Left ventricle myocardium superior (tissue), 1 donor: Measurements from ENCODE around the gene KRTAP1-3. TPM values are rescaled to one million over a fixed set of nuclear protein-coding genes. Genes with fewer than 3 reads are reported as not detected.
"Not testable (repeated sequence)": the region's sequence is repeated elsewhere in the genome, so short reads cannot be mapped to it uniquely, and the experiment has no call there.

Experiments
- ATAC-seq: fragments of 200-7000 bp; cut with Tn5 transposase; one replicate; pipeline ENCODE4 v1.9.1; 2020; ENCODE audit warnings: mild to moderate bottlenecking, moderate library complexity
- DNase-seq: peaks from one replicate; pipeline ENCODE4 v3.0.0-alpha.2; 2020
- intact Hi-C: fragments of 100-400 bp; cut with micrococcal nuclease; formaldehyde crosslinking; loops from one replicate; pipeline ENCODE4 v1.11.0; 2022
- total RNA-seq: library from RNA; stranded (reverse); fragmentation: NEBNext Ultra II Directional; extraction: Animal tissue kit (Norgen Biotek cat#: 25700); gene quantifications from one replicate; pipeline ENCODE4 v1.2.1, GENCODE V29; 2021
- donor health status: DM: no; HTN: yes; CAD: no; lungs with severe emphysema.

Gene KRTAP1-3
- total RNA-seq, 1 donor from 2014 or later, result not detected

DNA sequence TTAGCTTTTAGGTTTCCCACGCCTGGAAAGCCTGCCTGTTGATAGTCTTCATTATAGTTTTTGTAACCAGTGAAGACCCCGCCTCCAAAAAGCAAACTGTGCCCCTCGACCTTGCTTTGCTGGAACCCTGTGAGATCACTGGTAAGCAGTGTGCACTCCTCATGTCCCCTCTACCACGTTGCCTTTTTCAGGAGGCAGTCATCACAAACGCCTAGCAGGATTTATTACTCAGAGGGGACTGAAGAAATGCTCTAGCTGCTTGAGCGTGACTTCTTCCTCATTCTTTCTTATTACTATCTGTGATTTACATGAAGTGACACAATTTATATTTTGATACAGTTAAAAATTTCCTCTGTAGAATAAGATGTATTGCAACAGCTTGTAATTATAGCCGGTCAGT, 19.2 kb downstream of the KRTAP1-3 start:
- no peak for DNase-seq
- no peak for ATAC-seq
- intact Hi-C loops, result no loop called here

- ATAC-seq (peak; percentile 64), DNase-seq (no peak)
- intact Hi-C loops, result no loop called here
Observed at GRCh38 chr17:41013606-41014005, 21.1 kb downstream of the KRTAP1-3 start.

DNA sequence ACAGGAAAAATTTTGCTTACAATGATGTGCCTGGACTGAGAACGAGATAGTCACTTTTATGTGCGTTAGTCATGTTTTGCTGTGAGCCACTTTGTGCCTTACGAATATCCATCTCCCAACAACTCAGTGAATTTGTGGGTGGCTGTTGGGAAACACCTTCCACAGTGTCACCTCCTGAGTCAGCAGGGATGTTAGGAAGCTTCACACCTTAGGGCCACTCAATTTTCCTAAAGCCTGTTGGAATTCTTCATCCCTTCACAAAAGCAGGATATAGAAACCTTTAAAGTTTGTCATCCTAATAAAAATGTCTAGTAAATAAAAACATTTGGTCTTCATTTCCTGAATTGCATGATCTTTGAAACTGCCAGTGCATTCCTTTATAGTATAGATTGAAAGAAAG, 21.5 kb downstream of the KRTAP1-3 start:
- ATAC-seq, result no peak
- intact Hi-C loops, result no loop called here
- DNase-seq, result no peak

DNA sequence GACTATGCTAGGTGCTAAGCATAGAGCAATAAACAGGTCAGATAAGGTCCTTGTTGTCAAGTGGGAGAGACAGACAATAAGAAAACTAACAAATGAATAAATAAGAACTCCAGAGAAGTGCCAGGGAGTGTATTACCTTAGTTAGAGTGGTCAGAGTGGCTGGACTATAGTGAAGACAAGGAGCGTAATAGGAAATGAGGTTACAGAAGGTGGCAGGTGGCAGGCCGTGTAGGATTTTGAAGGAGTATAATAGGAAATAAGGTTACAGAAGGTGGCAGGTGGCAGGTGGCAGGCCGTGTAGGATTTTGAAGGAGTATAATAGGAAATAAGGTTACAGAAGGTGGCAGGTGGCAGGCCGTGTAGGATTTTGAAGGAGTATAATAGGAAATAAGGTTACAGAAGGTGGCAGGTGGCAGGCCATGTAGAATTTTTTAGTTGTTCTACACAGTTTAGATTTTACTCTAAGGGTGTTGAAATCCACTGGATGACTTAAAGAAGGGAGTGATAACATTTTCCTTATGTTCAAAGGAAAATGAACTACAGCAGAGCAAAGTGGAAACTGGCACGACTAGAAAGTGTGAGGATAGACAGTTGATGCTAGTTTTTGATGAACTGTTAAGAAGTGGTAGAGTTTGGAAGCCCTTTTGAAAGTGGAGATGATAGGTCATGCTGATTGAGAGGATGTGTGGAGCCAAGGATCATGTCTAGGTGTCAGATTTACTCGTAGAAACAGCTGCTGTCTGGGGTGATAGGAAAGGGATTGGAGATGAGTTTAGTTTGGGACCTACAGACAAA, 22.2 kb downstream of the KRTAP1-3 start:
- intact Hi-C loops, result no loop called here
- no peak for DNase-seq
- no peak for ATAC-seq

DNA sequence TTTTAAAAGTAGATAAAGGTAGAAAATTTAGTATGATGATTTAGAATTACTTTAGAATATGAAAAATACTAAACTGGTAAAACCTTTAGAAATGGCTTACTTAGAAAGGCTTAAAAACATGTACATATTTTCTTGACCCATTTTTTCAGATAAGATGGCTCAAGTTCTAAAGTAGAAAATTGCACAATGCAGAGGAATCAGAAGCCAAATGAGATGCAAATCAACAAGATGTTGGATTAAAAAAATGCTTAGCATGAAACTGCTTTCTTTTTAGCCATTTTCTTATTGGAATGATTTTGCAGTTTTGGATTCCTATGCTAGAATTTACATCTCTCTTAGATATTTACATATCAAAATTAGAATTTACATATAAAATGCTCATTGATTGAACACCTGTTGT, 24.2 kb downstream of the KRTAP1-3 start:
- DNase-seq (no peak), ATAC-seq (no peak)
- intact Hi-C loops, result no loop called here

GRCh38 chr17:41009936-41010335, 24.7 kb downstream of the KRTAP1-3 start:
- no peak for DNase-seq
- intact Hi-C loops, result loop anchor here (5.0 kb wide), 1 partner anchor 42 kb away; no protein-coding TSS in a partner anchor
- no peak for ATAC-seq

DNA sequence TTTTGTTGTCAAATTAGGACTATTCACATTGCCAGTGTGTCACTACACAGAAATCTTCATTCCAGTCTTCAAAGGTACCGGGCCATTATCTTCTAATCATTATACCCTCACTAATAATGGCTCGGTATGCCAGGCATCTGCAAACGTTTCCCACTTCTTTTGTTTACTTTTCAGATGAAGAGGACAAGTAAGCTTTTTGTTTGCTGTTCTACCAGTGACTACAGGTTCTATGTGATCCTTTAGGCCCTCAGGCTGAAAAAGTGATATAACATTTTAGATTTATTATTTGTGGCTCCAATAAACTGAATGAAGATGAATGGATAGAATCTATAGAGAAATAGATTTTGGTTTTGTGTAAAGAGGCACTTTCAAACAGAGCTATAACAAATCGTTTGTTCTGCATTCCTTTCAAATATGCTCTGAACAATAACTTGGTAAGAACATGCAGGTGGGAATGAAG, 25.3 kb downstream of the KRTAP1-3 start:
- ATAC-seq (no peak), DNase-seq (no peak)
- intact Hi-C loops, result loop anchor here (5.0 kb wide), 1 partner anchor 43 kb away; no protein-coding TSS in a partner anchor

DNA sequence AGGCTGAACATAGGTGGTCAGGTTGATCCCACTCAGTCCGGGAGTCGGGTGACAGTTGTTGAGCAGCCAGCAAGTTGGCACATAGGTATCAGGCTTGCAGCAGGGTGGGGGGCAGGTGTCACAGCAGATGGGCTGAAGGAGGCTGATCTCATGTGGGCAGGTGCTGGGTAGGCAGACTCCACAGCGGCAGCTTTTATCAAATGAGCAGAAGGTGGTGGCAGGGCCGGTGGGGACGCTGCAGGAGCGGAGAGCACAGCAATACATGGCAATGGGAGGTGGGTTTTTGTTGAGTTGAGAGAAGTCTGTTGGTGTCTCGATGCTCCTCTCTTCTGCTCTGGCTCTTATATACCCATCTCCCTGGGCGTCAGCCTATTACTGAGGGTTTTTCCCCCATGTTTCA, 25.9 kb downstream of the KRTAP1-3 start, which contains the start of gene KRTAP3-1:
Gene KRTAP3-1, minus strand, starts transcription at position 318 of the 400 bp plus-strand sequence. Its CDS starts 54 bp downstream, at position 264.
- intact Hi-C loops, result loop anchor here (5.0 kb wide), 1 partner anchor 43 kb away; no protein-coding TSS in a partner anchor
- ATAC-seq (no peak), DNase-seq (no peak)

- intact Hi-C loops, result no loop called here
- ATAC-seq, result no peak
- no peak for DNase-seq
Observed at GRCh38 chr17:41004397-41004796, 30.3 kb downstream of the KRTAP1-3 start.

DNA sequence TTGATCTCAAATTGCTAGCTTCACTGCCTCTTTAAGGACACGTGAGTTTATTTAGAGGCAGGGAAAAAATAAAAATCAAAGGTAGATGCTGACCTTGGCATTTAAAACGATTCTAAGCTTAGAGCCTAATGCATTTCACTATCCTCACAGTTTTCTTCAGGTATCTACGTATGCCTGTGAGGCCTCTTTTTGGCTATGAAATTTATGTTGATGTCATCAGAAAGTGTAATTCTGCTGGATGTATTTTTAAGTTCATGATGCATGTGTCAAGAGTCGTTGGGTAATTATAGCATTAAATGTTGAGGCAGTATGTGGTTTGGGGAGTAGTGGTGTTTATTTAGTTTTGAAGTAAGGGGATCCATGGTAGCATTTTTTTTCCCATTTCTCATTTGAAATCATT, 30.7 kb downstream of the KRTAP1-3 start:
- DNase-seq, result no peak
- ATAC-seq, result no peak
- intact Hi-C loops, result no loop called here

GRCh38 chr17:41002814-41003213, 31.9 kb downstream of the KRTAP1-3 start:
- ATAC-seq (no peak), DNase-seq (no peak)
- intact Hi-C loops, result no loop called here

DNA sequence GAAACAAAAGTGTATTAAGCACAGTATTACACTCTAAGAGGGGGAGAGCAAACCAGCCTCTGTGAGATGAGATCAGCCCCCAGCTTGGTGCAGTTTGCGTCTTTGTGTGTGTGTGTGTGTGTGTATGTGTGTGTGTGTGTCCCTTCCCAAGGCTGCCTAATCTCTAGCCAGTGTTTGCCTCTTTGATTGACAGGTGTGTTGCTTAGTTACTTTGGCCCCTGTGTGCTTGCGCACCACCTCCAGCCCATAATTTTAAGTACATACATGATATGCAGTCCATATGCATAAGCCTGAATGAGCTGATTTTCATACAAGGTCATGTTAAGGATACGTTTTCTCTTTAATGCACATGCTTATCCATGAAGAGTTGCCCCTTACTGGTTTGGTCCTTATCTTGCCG, 32.9 kb downstream of the KRTAP1-3 start:
- intact Hi-C loops, result no loop called here
- ATAC-seq, result no peak

GRCh38 chr17:40999563-40999962, 35.1 kb downstream of the KRTAP1-3 start, which contains the start of gene KRTAP3-2:
Gene KRTAP3-2, minus strand, starts transcription at chr17:40999906. Its CDS starts 53 bp downstream, at chr17:40999853.
- intact Hi-C loops, ATAC-seq, DNase-seq: not testable (repeated sequence)

More for the DNA sequence above, 32.9 kb downstream of the KRTAP1-3 start:
- DNase-seq, result no peak

- intact Hi-C loops, result no loop called here
- DNase-seq, result no peak
- ATAC-seq, result no peak
Observed at GRCh38 chr17:40997361-40997760, 37.3 kb downstream of the KRTAP1-3 start.

DNA sequence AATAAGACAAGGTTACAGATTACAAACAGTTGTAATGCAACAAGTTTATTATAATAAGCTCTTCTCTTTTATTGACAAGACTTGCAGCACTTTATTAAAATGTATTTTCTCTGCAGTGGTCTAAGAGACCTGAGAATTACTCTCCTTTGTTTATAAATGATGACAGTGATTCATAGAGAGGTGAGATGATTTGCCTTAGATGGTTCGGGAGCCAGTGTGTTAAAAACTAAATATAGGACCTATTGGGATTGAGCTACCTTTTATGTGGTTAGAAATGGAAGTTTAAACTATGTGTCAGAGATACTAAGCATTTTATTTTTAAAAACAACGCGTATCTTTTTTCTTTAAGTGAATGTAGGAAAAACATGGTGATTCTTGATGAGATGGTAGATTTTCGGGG, 37.8 kb downstream of the KRTAP1-3 start:
- intact Hi-C loops, result no loop called here
- DNase-seq (no peak), ATAC-seq (no peak)

DNA sequence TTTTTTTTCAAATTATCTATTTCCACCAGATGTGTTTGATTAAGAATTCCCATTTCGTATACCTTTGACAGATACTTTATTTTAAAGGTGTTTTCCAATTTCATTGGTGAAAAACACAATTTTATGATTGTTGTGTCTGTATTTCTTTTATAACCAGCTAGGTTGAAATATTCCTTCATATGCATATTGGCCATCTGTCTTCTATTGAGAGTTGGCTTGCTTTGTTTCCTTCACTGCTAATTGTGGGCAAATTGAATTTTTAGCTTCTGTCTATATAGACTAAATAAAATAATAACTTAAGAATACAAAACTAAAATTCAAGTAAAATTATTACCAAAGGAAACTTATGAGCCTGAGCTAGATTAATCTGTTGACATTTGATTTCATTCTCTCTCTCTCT, 39.6 kb downstream of the KRTAP1-3 start:
- no peak for ATAC-seq
- DNase-seq, result no peak
- intact Hi-C loops, result no loop called here

- intact Hi-C loops, result no loop called here
- DNase-seq, result no peak
- ATAC-seq, result no peak
Observed at GRCh38 chr17:40993839-40994238, 40.8 kb downstream of the KRTAP1-3 start, which contains the start of gene KRTAP3-3. Gene KRTAP3-3, minus strand, starts transcription at chr17:40994164. Its CDS starts 67 bp downstream, at chr17:40994097.

GRCh38 chr17:40993084-40993483, 41.6 kb downstream of the KRTAP1-3 start:
- no peak for ATAC-seq
- intact Hi-C loops, result no loop called here
- DNase-seq, result no peak

- intact Hi-C loops, result no loop called here
- no peak for ATAC-seq
- DNase-seq, result no peak
Observed at GRCh38 chr17:40992666-40993065, 42.0 kb downstream of the KRTAP1-3 start.

DNA sequence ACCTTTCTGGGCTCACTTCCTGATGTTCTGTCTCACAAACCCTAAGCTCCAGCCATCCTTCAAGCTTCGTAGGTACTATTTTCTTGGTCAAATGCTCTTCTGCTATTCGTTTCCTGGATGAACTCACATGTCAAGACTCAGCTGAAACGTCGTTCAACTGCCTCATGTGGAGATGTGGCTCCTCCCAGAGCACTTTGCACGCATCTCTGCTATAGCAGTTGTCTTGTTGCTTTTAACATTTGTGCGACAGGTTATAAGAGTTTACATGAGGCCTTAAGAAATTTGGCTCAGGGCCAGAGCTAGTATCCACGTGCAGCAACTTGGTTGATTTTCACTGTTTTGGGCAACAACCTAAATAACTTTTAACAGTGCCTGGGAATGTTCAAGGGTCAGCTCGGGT, 47.8 kb downstream of the KRTAP1-3 start:
- no peak for DNase-seq
- no peak for ATAC-seq
- intact Hi-C loops, result no loop called here

DNA sequence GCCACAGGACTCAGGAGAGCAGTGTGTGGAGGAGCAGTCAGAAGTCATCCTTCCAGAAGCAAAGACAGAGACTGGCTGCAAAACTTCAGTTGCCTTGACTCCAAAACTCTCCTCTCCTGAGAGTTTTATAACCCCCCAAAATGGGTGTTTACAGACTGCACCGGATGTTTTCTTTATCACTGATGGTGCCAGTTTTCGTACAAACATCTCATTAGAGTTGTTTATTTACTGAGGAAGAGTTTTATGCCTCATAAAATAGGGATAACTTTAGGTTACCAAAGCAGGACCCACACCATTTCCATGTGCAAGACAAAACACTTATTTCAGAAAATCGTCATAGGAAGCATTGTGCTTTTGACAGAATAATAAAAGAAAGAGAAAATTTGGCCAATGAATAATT, 50.4 kb downstream of the KRTAP1-3 start, which contains the start of gene KRT40:
Gene KRT40, minus strand, starts transcription at position 101 of the 400 bp plus-strand sequence. Its CDS starts 53 bp downstream, at position 48.
- ATAC-seq, result no peak
- intact Hi-C loops, result no loop called here
- no peak for DNase-seq
